Measurements from ENCODE around the gene CTNNA3. TPM values are rescaled to one million over a fixed set of nuclear protein-coding genes. Genes with fewer than 3 reads are reported as not detected.
A peak's percentile ranks its signal among the peaks of the same experiment; 100 is the strongest.

CTNNA3 gene
- polyA plus RNA-seq, 1 donor from 2014 or later, result 0.14 TPM

DNA sequence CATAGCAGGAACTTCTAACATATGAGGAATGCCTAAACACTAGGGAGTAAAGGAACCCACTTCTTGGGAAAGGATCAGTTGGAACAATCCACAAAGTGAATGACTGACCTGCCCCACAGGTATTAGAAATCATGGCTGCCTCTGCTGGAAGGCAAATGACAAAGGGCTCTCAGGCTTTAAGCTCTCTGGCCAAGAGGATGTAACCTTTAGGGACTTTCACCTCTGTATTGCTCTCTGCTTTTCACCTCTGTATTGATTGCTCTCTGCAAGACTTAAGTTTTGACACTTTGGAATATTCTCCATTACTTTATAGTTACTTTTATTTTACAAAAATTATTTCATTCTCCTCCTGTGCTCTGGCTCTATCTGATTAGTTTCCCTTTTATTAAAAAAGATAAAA, 522.2 kb downstream of the CTNNA3 start:
- no peak overlapping the region for H3K4me3 ChIP-seq (ENCODE audit: low read length)
- H3K27me3 ChIP-seq (ENCODE audit: insufficient read depth, low read depth, low read length), result no peaks in the 10 kb centered on the region
- H3K79me2 ChIP-seq (replicated peaks; ENCODE audit: insufficient read depth, low read length), result no peaks in the 10 kb centered on the region
- no peak overlapping the region for H2AFZ ChIP-seq (ENCODE audit: low read depth, low read length)
- H3F3A ChIP-seq (ENCODE audit: insufficient read depth, low read length, poor library complexity, severe bottlenecking), result no peaks in the 10 kb centered on the region
- H3K4me2 ChIP-seq (ENCODE audit: low read length), result no peak overlapping the region
- no peaks in the 10 kb centered on the region for H4K20me1 ChIP-seq (ENCODE audit: insufficient read depth)
- no peak overlapping the region for H3K27ac ChIP-seq (ENCODE audit: low read length)
- TF ChIP-seq, protein P1, sequence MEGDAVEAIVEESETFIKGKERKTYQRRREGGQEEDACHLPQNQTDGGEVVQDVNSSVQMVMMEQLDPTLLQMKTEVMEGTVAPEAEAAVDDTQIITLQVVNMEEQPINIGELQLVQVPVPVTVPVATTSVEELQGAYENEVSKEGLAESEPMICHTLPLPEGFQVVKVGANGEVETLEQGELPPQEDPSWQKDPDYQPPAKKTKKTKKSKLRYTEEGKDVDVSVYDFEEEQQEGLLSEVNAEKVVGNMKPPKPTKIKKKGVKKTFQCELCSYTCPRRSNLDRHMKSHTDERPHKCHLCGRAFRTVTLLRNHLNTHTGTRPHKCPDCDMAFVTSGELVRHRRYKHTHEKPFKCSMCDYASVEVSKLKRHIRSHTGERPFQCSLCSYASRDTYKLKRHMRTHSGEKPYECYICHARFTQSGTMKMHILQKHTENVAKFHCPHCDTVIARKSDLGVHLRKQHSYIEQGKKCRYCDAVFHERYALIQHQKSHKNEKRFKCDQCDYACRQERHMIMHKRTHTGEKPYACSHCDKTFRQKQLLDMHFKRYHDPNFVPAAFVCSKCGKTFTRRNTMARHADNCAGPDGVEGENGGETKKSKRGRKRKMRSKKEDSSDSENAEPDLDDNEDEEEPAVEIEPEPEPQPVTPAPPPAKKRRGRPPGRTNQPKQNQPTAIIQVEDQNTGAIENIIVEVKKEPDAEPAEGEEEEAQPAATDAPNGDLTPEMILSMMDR (IDR thresholded peaks at IDR 0.05; ENCODE audit: poor library complexity, severe bottlenecking), result no peak
- TF ChIP-seq POLR2AphosphoS5 (IDR thresholded peaks at IDR 0.05) (no peak), TAF1 (IDR thresholded peaks at IDR 0.05; ENCODE audit: low read depth) (no peak), MXI1 (conservative IDR thresholded peaks at IDR 0.05; ENCODE audit: poor library complexity, severe bottlenecking) (no peak), REST (IDR thresholded peaks at IDR 0.05; ENCODE audit: borderline replicate concordance) (no peak), RAD21 (conservative IDR thresholded peaks at IDR 0.05) (no peak), SMC3 (conservative IDR thresholded peaks at IDR 0.05; ENCODE audit: poor library complexity) (no peak), EP300 (conservative IDR thresholded peaks at IDR 0.05; ENCODE audit: poor library complexity, severe bottlenecking) (no peak), EZH2 (IDR thresholded peaks at IDR 0.05; ENCODE audit: borderline replicate concordance, insufficient read depth, low read length, poor library complexity, severe bottlenecking) (no peak)
- no peaks in the 10 kb centered on the region for H3K36me3 ChIP-seq (ENCODE audit: insufficient read depth, low read length)
- H3K9me3 ChIP-seq (ENCODE audit: low read length), result no peaks in the 10 kb centered on the region
- H3K9me2 ChIP-seq (ENCODE audit: insufficient read depth, low read length), result no peaks in the 10 kb centered on the region
- no peak overlapping the region for H3K9ac ChIP-seq (ENCODE audit: low read length)

DNA sequence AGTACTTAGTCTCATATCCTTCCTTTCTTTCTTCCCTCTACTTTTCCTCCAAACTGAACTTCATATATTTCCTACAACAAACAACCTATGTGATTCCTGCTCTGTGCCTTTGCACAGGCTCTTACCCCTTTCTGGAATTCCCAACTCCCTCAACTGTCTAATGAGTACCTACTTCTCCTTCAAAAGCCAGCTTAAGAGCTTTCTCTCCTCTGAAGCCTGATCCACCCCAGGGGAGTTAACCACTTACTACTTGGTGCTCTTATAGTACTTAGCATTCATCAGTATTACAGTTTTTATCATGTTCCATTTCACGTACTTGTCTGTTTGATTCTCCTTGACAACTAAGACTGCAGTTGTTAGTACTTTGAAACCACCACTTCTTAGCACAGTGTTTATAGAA, 524.0 kb downstream of the CTNNA3 start:
- H3K79me2 ChIP-seq (replicated peaks; ENCODE audit: insufficient read depth, low read length), result no peaks in the 10 kb centered on the region
- no peaks in the 10 kb centered on the region for H4K20me1 ChIP-seq (ENCODE audit: insufficient read depth)
- no peaks in the 10 kb centered on the region for H3K9me2 ChIP-seq (ENCODE audit: insufficient read depth, low read length)
- no peaks in the 10 kb centered on the region for H3K9me3 ChIP-seq (ENCODE audit: low read length)
- no peak overlapping the region for H3K9ac ChIP-seq (ENCODE audit: low read length)
- H3K36me3 ChIP-seq (ENCODE audit: insufficient read depth, low read length), result no peaks in the 10 kb centered on the region
- H3K4me3 ChIP-seq (ENCODE audit: low read length), result no peak overlapping the region
- no peak overlapping the region for H3K4me2 ChIP-seq (ENCODE audit: low read length)
- no peaks in the 10 kb centered on the region for H3F3A ChIP-seq (ENCODE audit: insufficient read depth, low read length, poor library complexity, severe bottlenecking)
- TF ChIP-seq REST (IDR thresholded peaks at IDR 0.05; ENCODE audit: borderline replicate concordance) (peak; percentile 94), EZH2 (IDR thresholded peaks at IDR 0.05; ENCODE audit: borderline replicate concordance, insufficient read depth, low read length, poor library complexity, severe bottlenecking) (no peak), EP300 (conservative IDR thresholded peaks at IDR 0.05; ENCODE audit: poor library complexity, severe bottlenecking) (peak; percentile 87), MXI1 (conservative IDR thresholded peaks at IDR 0.05; ENCODE audit: poor library complexity, severe bottlenecking) (no peak), SMC3 (conservative IDR thresholded peaks at IDR 0.05; ENCODE audit: poor library complexity) (no peak), POLR2AphosphoS5 (IDR thresholded peaks at IDR 0.05) (peak; percentile 71), RAD21 (conservative IDR thresholded peaks at IDR 0.05) (no peak), TAF1 (IDR thresholded peaks at IDR 0.05; ENCODE audit: low read depth) (no peak)
- TF ChIP-seq, protein P1 (IDR thresholded peaks at IDR 0.05; ENCODE audit: poor library complexity, severe bottlenecking), result no peak
- no peaks in the 10 kb centered on the region for H3K27me3 ChIP-seq (ENCODE audit: insufficient read depth, low read depth, low read length)
- H3K27ac ChIP-seq (ENCODE audit: low read length), result peak overlapping the region; percentile 59
- no peak overlapping the region for H2AFZ ChIP-seq (ENCODE audit: low read depth, low read length)
